ENCODE results near the gene LNPEP. TPM values are rescaled to one million over a fixed set of nuclear protein-coding genes. Genes with fewer than 3 reads are reported as not detected.

LNPEP gene
- total and polyA plus RNA-seq, 2 of the 13 experiments (the other 11 are each of a cell fraction or from before 2014, with no cell fraction given): 8.0 to 16.9 TPM

- TF ChIP-seq, protein P1, sequence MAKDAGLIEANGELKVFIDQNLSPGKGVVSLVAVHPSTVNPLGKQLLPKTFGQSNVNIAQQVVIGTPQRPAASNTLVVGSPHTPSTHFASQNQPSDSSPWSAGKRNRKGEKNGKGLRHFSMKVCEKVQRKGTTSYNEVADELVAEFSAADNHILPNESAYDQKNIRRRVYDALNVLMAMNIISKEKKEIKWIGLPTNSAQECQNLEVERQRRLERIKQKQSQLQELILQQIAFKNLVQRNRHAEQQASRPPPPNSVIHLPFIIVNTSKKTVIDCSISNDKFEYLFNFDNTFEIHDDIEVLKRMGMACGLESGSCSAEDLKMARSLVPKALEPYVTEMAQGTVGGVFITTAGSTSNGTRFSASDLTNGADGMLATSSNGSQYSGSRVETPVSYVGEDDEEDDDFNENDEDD (CRISPR knock-in tag; IDR thresholded peaks at IDR 0.05; ENCODE audit: borderline replicate concordance): no peak
- TF ChIP-seq, protein P2, sequence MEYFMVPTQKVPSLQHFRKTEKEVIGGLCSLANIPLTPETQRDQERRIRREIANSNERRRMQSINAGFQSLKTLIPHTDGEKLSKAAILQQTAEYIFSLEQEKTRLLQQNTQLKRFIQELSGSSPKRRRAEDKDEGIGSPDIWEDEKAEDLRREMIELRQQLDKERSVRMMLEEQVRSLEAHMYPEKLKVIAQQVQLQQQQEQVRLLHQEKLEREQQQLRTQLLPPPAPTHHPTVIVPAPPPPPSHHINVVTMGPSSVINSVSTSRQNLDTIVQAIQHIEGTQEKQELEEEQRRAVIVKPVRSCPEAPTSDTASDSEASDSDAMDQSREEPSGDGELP (IDR thresholded peaks at IDR 0.05; ENCODE audit: borderline replicate concordance, low read depth): no peak
These were observed 139.1 kb downstream of the LNPEP start (continued) for GRCh38 chr5:97074859-97075489.

GRCh38 chr5:97075649-97076048 lies 139.8 kb downstream of the LNPEP start:
- no peaks in the 10 kb centered on the region for H3K9me3 ChIP-seq (ENCODE audit: low read length)
- H3K79me2 ChIP-seq (ENCODE audit: insufficient read depth, low read length): no peaks in the 10 kb centered on the region
- no peak for FAIRE-seq
- H3K36me3 ChIP-seq (replicated peaks in 1 of 2; ENCODE audit: control insufficient read depth in 1 of 2, insufficient read depth in 2 of 2, low read length in 2 of 2): no peaks in the 10 kb centered on the region
- no peak for DNase-seq (ENCODE audit: low spot score)
- WGBS (ENCODE audit: low lambda C conversion rate): 45% methylated on average over 5 of the region's 5 CpGs
- no peak for ATAC-seq
- H2AFZ ChIP-seq (ENCODE audit: low read length): no peak overlapping the region
- no peaks in the 10 kb centered on the region for H3K4me1 ChIP-seq (ENCODE audit: insufficient read depth, low read length)
- no peak overlapping the region for H3K4me3 ChIP-seq (replicated peaks in 1 of 3; ENCODE audit: insufficient read depth in 1 of 3, low read depth in 2 of 3, low read length in 3 of 3)
- TF ChIP-seq SETDB1 (CRISPR knock-in tag; IDR thresholded peaks at IDR 0.05; ENCODE audit: borderline replicate concordance) (no peak), ZMYM2 (CRISPR knock-in tag; IDR thresholded peaks at IDR 0.05) (no peak), HMG20B (CRISPR knock-in tag; conservative IDR thresholded peaks at IDR 0.05) (no peak), FOXA3 (CRISPR knock-in tag; IDR thresholded peaks at IDR 0.05) (no peak), CTCF (CRISPR knock-in tag; IDR thresholded peaks at IDR 0.05) (no peak), SMARCE1 (IDR thresholded peaks at IDR 0.05; ENCODE audit: borderline replicate concordance) (no peak), RORA (CRISPR knock-in tag; IDR thresholded peaks at IDR 0.05) (no peak)
- TF ChIP-seq, protein P3, sequence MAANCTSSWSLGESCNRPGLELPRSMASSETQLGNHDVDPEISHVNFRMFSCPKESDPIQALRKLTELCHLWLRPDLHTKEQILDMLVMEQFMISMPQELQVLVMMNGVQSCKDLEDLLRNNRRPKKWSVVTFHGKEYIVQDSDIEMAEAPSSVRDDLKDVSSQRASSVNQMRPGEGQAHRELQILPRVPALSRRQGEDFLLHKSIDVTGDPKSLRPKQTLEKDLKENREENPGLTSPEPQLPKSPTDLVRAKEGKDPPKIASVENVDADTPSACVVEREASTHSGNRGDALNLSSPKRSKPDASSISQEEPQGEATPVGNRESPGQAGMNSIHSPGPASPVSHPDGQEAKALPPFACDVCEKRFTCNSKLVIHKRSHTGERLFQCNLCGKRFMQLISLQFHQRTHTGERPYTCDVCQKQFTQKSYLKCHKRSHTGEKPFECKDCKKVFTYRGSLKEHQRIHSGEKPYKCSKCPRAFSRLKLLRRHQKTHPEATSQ (CRISPR knock-in tag; IDR thresholded peaks at IDR 0.05; ENCODE audit: borderline replicate concordance): no peak
- TF ChIP-seq, protein P4, sequence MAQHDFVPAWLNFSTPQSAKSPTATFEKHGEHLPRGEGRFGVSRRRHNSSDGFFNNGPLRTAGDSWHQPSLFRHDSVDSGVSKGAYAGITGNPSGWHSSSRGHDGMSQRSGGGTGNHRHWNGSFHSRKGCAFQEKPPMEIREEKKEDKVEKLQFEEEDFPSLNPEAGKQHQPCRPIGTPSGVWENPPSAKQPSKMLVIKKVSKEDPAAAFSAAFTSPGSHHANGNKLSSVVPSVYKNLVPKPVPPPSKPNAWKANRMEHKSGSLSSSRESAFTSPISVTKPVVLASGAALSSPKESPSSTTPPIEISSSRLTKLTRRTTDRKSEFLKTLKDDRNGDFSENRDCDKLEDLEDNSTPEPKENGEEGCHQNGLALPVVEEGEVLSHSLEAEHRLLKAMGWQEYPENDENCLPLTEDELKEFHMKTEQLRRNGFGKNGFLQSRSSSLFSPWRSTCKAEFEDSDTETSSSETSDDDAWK (CRISPR knock-in tag; IDR thresholded peaks at IDR 0.05): no peak
- no peaks in the 10 kb centered on the region; a peak in 1 of 5 replicates for H3K27me3 ChIP-seq (ENCODE audit: control insufficient read depth in 1 of 2, insufficient read depth in 2 of 2, low read length in 2 of 2)
- BruUV-seq (replicated peaks): no TSS peak
- intact Hi-C loops (cut with micrococcal nuclease; ENCODE audit: unreplicated experiment) (no loop called here), in situ Hi-C loops (cut with HindIII; ENCODE audit: extremely low pct_ligation_motif_present, low pct_unique_long_range_greater_than_20kb) (no loop called here)
- H3K27ac ChIP-seq (ENCODE audit: extremely low read length, insufficient read depth, low read length): no peak overlapping the region
- ChIA-PET CTCF (ENCODE audit: low intra/inter-chr PET ratio, low total read pairs) (no interaction called here), POLR2A (no interaction called here)
- H3K9ac ChIP-seq (ENCODE audit: insufficient read depth, low read depth, low read length): no peak overlapping the region
- H4K20me1 ChIP-seq (ENCODE audit: insufficient read depth, low read length): no peaks in the 10 kb centered on the region
- H3K4me2 ChIP-seq (ENCODE audit: low read depth, low read length): no peak overlapping the region

All from HepG2 (cell line).